ENCODE results near the gene HTT-AS. TPM values are rescaled to one million over a fixed set of nuclear protein-coding genes. Genes with fewer than 3 reads are reported as not detected.

HTT-AS gene
- total RNA-seq, 1 experiment from 2014 or later: not detected

- Histone ChIP-seq H3K27ac (no peak overlapping the region), H3K27me3 (replicated peaks) (no peaks in the 10 kb centered on the region), H3K36me3 (no peaks in the 10 kb centered on the region), H3K4me1 (replicated peaks) (no peaks in the 10 kb centered on the region), H3K4me3 (no peak overlapping the region), H3K9me3 (replicated peaks) (no peaks in the 10 kb centered on the region)
- no peak for DNase-seq (ENCODE audit: low read depth in 1 of 2, low spot score in 2 of 2)
These were observed 52.7 kb downstream of the HTT-AS start for GRCh38 chr4:3021627-3022026.

GRCh38 chr4:3021127-3021526 is 53.2 kb downstream of the HTT-AS start:
- no peaks in the 10 kb centered on the region for H3K27me3 ChIP-seq (replicated peaks)
- no peak for DNase-seq (ENCODE audit: low read depth in 1 of 2, low spot score in 2 of 2)

GRCh38 chr4:3019145-3019846 is 55.0 kb downstream of the HTT-AS start:
- Histone ChIP-seq H3K27ac (no peak overlapping the region), H3K36me3 (no peaks in the 10 kb centered on the region), H3K4me1 (replicated peaks) (no peaks in the 10 kb centered on the region), H3K4me3 (no peak overlapping the region), H3K9me3 (replicated peaks) (no peaks in the 10 kb centered on the region), H3K27me3 (replicated peaks) (no peaks in the 10 kb centered on the region)
- no peak for DNase-seq (ENCODE audit: low read depth in 1 of 2, low spot score in 2 of 2)

More at GRCh38 chr4:3021127-3021526, 53.2 kb downstream of the HTT-AS start:
- H3K27ac ChIP-seq: no peak overlapping the region
- no peaks in the 10 kb centered on the region for H3K9me3 ChIP-seq (replicated peaks)
- H3K36me3 ChIP-seq: no peaks in the 10 kb centered on the region
- H3K4me1 ChIP-seq (replicated peaks): no peaks in the 10 kb centered on the region
- no peak overlapping the region for H3K4me3 ChIP-seq

GRCh38 chr4:3017504-3017903 is 56.8 kb downstream of the HTT-AS start:
- no peaks in the 10 kb centered on the region for H3K4me1 ChIP-seq (replicated peaks)
- H3K9me3 ChIP-seq (replicated peaks): no peaks in the 10 kb centered on the region
- no peak overlapping the region for H3K27ac ChIP-seq
- H3K4me3 ChIP-seq: no peak overlapping the region
- H3K36me3 ChIP-seq: no peaks in the 10 kb centered on the region
- no peak for DNase-seq (ENCODE audit: low read depth in 1 of 2, low spot score in 2 of 2)
- no peaks in the 10 kb centered on the region for H3K27me3 ChIP-seq (replicated peaks)

GRCh38 chr4:3016961-3017360 is 57.4 kb downstream of the HTT-AS start:
- no peak for DNase-seq (ENCODE audit: low read depth in 1 of 2, low spot score in 2 of 2)
- H3K36me3 ChIP-seq: no peaks in the 10 kb centered on the region
- no peak overlapping the region for H3K4me3 ChIP-seq
- no peaks in the 10 kb centered on the region for H3K9me3 ChIP-seq (replicated peaks)
- no peaks in the 10 kb centered on the region for H3K4me1 ChIP-seq (replicated peaks)
- H3K27me3 ChIP-seq (replicated peaks): no peaks in the 10 kb centered on the region
- H3K27ac ChIP-seq: no peak overlapping the region

GRCh38 chr4:3013839-3014350 is 60.4 kb downstream of the HTT-AS start:
- Histone ChIP-seq H3K4me1 (replicated peaks) (no peaks in the 10 kb centered on the region), H3K27me3 (replicated peaks) (no peaks in the 10 kb centered on the region), H3K4me3 (no peak overlapping the region), H3K9me3 (replicated peaks) (no peaks in the 10 kb centered on the region), H3K36me3 (no peaks in the 10 kb centered on the region), H3K27ac (no peak overlapping the region)
- DNase-seq (ENCODE audit: low read depth in 1 of 2, low spot score in 2 of 2): no peak

Other genes starting within 250 kb of the HTT-AS start
- 98.4 and 138 TPM in 2 replicates for gene ADD1, start 230.7 kb downstream of the HTT-AS start, total RNA-seq (2014; rRNA removed; shearing (Covaris generic))
- gene NOP14, start 111.1 kb downstream of the HTT-AS start, total RNA-seq (2014; rRNA removed; shearing (Covaris generic)): 5.8 and 9.9 TPM in 2 replicates
- gene GRK4, start 111.0 kb downstream of the HTT-AS start, total RNA-seq (2014; rRNA removed; shearing (Covaris generic)): 1.2 and 1.7 TPM in 2 replicates
- 7.2 and 12.6 TPM in 2 replicates for gene HTT, start 143 bp upstream of the HTT-AS start, total RNA-seq (2014; rRNA removed; shearing (Covaris generic))
- gene MSANTD1, start 174.6 kb upstream of the HTT-AS start, total RNA-seq (2014; rRNA removed; shearing (Covaris generic)): 0.21 TPM in 1 of 2 replicates, not detected in the other
- gene RGS12, start 218.5 kb upstream of the HTT-AS start, total RNA-seq (2014; rRNA removed; shearing (Covaris generic)): 48.5 and 79.6 TPM in 2 replicates